HG03439 (cell line): ENCODE measurements around the gene NEU1.
"Not testable (repeated sequence)": the region's sequence is repeated elsewhere in the genome, so short reads cannot be mapped to it uniquely, and the experiment has no call there.

Source experiments
- ATAC-seq: cut with Tn5 transposase; IDR thresholded peaks from one replicate; pipeline ENCODE4 v1.9.1; 2021; ENCODE audit warnings: mild to moderate bottlenecking, moderate library complexity; ENCODE audit not compliant: unreplicated experiment

NEU1 gene

GRCh38 chr6:31847276-31847978 lies 15.2 kb downstream of the NEU1 start:
- no peak for ATAC-seq

GRCh38 chr6:31844507-31844906 lies 18.1 kb downstream of the NEU1 start:
- ATAC-seq: no peak

- ATAC-seq: no peak
These were observed 20.6 kb downstream of the NEU1 start for GRCh38 chr6:31842053-31842452.

- not testable (repeated sequence) for ATAC-seq
These were observed 22.9 kb downstream of the NEU1 start for GRCh38 chr6:31839779-31840126.

- no peak for ATAC-seq
These were observed 23.7 kb downstream of the NEU1 start for GRCh38 chr6:31838968-31839367.

- ATAC-seq: not testable (repeated sequence)
These were observed 24.5 kb downstream of the NEU1 start for GRCh38 chr6:31838114-31838553.

GRCh38 chr6:31837369-31838113 lies 25.1 kb downstream of the NEU1 start:
- no peak for ATAC-seq

GRCh38 chr6:31836474-31837368 lies 25.9 kb downstream of the NEU1 start:
- no peak for ATAC-seq

GRCh38 chr6:31836047-31836473 lies 26.6 kb downstream of the NEU1 start:
- ATAC-seq: no peak

GRCh38 chr6:31834367-31835250 lies 28.0 kb downstream of the NEU1 start:
- ATAC-seq: no peak

- ATAC-seq: no peak
These were observed 31.0 kb downstream of the NEU1 start for GRCh38 chr6:31831350-31832215.

GRCh38 chr6:31830886-31831335 lies 31.7 kb downstream of the NEU1 start:
- ATAC-seq: no peak

GRCh38 chr6:31829633-31830283 lies 32.9 kb downstream of the NEU1 start:
- ATAC-seq: no peak

GRCh38 chr6:31827286-31828079 lies 35.1 kb downstream of the NEU1 start, which contains the start of gene HSPA1B:
HSPA1B (plus strand) TSS chr6:31827738; CDS start chr6:31827951, 213 bp downstream.
- peak; percentile 60 for ATAC-seq

GRCh38 chr6:31826793-31827285 lies 35.8 kb downstream of the NEU1 start:
- no peak for ATAC-seq

GRCh38 chr6:31825553-31825952 lies 37.1 kb downstream of the NEU1 start:
- ATAC-seq: no peak

- ATAC-seq: not testable (repeated sequence)
These were observed 38.9 kb downstream of the NEU1 start for GRCh38 chr6:31823592-31824196.
